ENCODE measurements around the gene RGS1.

DNA sequence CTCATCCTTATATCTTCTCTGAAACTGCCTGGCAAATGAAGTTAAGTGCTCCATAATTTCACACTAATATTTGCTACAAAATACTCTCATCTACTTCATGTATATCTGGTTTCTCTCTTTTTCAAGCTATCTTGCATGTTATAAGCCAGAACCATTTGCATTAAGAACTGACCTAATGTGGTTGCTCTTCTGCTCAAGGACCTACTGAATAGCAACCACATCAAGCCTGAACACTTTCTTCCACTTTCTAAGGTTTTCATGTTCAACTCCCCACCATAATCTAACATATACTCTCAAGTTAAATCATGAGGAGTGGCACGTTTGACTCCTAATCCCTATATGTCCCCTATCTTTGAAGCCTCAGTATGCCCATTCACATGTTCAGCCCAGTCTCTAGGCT is 27.2 kb downstream of the RGS1 start:
- TF ChIP-seq, protein P1, sequence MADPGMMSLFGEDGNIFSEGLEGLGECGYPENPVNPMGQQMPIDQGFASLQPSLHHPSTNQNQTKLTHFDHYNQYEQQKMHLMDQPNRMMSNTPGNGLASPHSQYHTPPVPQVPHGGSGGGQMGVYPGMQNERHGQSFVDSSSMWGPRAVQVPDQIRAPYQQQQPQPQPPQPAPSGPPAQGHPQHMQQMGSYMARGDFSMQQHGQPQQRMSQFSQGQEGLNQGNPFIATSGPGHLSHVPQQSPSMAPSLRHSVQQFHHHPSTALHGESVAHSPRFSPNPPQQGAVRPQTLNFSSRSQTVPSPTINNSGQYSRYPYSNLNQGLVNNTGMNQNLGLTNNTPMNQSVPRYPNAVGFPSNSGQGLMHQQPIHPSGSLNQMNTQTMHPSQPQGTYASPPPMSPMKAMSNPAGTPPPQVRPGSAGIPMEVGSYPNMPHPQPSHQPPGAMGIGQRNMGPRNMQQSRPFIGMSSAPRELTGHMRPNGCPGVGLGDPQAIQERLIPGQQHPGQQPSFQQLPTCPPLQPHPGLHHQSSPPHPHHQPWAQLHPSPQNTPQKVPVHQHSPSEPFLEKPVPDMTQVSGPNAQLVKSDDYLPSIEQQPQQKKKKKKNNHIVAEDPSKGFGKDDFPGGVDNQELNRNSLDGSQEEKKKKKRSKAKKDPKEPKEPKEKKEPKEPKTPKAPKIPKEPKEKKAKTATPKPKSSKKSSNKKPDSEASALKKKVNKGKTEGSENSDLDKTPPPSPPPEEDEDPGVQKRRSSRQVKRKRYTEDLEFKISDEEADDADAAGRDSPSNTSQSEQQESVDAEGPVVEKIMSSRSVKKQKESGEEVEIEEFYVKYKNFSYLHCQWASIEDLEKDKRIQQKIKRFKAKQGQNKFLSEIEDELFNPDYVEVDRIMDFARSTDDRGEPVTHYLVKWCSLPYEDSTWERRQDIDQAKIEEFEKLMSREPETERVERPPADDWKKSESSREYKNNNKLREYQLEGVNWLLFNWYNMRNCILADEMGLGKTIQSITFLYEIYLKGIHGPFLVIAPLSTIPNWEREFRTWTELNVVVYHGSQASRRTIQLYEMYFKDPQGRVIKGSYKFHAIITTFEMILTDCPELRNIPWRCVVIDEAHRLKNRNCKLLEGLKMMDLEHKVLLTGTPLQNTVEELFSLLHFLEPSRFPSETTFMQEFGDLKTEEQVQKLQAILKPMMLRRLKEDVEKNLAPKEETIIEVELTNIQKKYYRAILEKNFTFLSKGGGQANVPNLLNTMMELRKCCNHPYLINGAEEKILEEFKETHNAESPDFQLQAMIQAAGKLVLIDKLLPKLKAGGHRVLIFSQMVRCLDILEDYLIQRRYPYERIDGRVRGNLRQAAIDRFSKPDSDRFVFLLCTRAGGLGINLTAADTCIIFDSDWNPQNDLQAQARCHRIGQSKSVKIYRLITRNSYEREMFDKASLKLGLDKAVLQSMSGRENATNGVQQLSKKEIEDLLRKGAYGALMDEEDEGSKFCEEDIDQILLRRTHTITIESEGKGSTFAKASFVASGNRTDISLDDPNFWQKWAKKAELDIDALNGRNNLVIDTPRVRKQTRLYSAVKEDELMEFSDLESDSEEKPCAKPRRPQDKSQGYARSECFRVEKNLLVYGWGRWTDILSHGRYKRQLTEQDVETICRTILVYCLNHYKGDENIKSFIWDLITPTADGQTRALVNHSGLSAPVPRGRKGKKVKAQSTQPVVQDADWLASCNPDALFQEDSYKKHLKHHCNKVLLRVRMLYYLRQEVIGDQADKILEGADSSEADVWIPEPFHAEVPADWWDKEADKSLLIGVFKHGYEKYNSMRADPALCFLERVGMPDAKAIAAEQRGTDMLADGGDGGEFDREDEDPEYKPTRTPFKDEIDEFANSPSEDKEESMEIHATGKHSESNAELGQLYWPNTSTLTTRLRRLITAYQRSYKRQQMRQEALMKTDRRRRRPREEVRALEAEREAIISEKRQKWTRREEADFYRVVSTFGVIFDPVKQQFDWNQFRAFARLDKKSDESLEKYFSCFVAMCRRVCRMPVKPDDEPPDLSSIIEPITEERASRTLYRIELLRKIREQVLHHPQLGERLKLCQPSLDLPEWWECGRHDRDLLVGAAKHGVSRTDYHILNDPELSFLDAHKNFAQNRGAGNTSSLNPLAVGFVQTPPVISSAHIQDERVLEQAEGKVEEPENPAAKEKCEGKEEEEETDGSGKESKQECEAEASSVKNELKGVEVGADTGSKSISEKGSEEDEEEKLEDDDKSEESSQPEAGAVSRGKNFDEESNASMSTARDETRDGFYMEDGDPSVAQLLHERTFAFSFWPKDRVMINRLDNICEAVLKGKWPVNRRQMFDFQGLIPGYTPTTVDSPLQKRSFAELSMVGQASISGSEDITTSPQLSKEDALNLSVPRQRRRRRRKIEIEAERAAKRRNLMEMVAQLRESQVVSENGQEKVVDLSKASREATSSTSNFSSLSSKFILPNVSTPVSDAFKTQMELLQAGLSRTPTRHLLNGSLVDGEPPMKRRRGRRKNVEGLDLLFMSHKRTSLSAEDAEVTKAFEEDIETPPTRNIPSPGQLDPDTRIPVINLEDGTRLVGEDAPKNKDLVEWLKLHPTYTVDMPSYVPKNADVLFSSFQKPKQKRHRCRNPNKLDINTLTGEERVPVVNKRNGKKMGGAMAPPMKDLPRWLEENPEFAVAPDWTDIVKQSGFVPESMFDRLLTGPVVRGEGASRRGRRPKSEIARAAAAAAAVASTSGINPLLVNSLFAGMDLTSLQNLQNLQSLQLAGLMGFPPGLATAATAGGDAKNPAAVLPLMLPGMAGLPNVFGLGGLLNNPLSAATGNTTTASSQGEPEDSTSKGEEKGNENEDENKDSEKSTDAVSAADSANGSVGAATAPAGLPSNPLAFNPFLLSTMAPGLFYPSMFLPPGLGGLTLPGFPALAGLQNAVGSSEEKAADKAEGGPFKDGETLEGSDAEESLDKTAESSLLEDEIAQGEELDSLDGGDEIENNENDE (IDR thresholded peaks at IDR 0.05; ENCODE audit: low read depth, low read length) = no peak
- TF ChIP-seq, protein P2, sequence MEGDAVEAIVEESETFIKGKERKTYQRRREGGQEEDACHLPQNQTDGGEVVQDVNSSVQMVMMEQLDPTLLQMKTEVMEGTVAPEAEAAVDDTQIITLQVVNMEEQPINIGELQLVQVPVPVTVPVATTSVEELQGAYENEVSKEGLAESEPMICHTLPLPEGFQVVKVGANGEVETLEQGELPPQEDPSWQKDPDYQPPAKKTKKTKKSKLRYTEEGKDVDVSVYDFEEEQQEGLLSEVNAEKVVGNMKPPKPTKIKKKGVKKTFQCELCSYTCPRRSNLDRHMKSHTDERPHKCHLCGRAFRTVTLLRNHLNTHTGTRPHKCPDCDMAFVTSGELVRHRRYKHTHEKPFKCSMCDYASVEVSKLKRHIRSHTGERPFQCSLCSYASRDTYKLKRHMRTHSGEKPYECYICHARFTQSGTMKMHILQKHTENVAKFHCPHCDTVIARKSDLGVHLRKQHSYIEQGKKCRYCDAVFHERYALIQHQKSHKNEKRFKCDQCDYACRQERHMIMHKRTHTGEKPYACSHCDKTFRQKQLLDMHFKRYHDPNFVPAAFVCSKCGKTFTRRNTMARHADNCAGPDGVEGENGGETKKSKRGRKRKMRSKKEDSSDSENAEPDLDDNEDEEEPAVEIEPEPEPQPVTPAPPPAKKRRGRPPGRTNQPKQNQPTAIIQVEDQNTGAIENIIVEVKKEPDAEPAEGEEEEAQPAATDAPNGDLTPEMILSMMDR (IDR thresholded peaks at IDR 0.05 in 2 of 3, conservative IDR thresholded peaks at IDR 0.05 in 1 of 3; ENCODE audit: insufficient read depth in 2 of 3, low read depth in 1 of 3, low read length in 3 of 3) = no peak
- TF ChIP-seq TEAD4 (IDR thresholded peaks at IDR 0.05; ENCODE audit: low read length) (no peak), TEAD4 (CRISPR knock-in tag; IDR thresholded peaks at IDR 0.05; ENCODE audit: borderline replicate concordance) (no peak)

All from K562 (cell line).